ENCODE measurements around the gene EBI3. TPM values are rescaled to one million over a fixed set of nuclear protein-coding genes. Genes with fewer than 3 reads are reported as not detected.
"Not testable (repeated sequence)": the region's sequence is repeated elsewhere in the genome, so short reads cannot be mapped to it uniquely, and the experiment has no call there.

EBI3 gene
- total RNA-seq, 1 donor from 2014 or later: 5.6 TPM

DNA sequence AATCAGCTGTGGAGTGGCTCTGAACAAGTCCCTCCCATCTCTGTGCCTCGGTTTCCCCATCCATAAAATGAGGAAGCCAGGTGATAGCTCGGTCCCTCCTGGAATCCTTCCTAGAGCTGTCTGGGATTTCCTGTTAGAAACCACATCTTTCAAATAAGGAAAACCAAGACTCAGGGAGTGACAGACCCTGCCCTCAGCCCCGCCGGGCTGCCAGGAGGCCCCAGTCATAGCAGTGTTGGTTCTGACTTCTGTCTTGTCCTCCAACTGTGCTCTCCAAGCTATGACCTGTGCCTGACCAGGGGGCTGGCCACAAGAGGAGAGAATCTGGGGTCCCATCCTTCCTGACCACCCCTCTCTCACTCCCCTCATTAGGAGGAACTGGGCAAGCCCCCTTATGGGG, 48.7 kb downstream of the EBI3 start:
- DNase-seq (ENCODE audit: low spot score): no peak

DNA sequence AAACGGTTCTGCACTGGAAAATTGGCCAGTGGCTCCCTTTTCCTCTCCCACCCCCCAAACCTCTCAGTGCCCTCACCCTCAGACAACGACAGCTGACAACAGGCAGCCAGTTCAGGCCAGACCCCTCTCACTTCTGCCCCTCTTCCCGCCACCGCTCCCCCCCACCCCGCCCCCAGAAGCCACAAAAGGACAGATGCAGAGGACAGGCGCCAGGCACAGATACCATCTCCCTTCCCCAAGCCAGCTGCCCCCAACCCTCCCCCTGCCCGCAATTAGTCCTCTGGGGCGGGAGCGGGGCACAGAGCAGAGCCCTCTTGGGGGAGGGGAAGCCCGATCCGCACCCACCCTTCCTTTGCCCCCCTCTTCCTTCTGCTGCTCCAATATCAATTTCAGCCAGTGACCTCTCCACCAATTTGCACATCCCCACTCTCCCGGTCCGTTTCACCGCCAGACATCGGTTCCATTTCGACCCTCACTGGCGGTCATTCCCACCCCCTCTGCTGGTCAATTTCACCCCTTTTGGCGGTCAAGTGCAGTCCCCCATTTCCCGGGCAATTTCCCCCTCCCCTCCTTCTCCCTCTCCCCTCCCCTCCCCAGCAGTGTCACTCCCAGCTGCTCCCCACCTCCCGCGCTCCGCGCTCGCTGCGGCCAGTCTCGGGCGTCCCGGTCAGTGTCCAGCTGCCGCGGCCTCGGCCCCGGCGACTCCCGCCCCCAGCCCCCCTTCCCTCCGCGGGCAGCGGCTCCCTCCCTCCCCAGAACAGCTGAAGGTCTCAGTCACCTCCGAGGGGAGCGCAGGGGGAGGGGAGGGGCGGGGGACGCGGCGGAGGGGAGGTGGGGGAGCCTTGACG, 49.3 kb downstream of the EBI3 start, which contains the start of gene SHD:
SHD (plus strand) TSS at position 848 of the 848 bp plus-strand sequence. CDS start 798 bp downstream, outside the sequence.
- DNase-seq (ENCODE audit: low spot score): no peak

DNA sequence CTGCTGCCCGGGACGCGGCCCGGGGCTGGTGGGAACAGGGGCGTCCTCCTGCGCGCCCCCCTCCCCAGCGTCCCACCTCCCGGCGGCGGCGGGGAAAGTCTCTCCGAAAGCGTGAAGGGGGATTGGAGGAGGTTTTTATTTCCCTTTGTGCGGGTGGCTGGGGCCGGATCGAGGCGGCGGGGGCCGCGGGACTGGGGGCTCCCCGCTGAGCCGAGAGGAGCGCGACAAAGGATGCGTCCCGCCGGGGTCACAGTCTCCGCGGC, 49.9 kb downstream of the EBI3 start:
- DNase-seq (ENCODE audit: low spot score): no peak

GRCh38 chr19:4279530-4280422, 50.5 kb downstream of the EBI3 start:
- no peak for DNase-seq (ENCODE audit: low spot score)

DNA sequence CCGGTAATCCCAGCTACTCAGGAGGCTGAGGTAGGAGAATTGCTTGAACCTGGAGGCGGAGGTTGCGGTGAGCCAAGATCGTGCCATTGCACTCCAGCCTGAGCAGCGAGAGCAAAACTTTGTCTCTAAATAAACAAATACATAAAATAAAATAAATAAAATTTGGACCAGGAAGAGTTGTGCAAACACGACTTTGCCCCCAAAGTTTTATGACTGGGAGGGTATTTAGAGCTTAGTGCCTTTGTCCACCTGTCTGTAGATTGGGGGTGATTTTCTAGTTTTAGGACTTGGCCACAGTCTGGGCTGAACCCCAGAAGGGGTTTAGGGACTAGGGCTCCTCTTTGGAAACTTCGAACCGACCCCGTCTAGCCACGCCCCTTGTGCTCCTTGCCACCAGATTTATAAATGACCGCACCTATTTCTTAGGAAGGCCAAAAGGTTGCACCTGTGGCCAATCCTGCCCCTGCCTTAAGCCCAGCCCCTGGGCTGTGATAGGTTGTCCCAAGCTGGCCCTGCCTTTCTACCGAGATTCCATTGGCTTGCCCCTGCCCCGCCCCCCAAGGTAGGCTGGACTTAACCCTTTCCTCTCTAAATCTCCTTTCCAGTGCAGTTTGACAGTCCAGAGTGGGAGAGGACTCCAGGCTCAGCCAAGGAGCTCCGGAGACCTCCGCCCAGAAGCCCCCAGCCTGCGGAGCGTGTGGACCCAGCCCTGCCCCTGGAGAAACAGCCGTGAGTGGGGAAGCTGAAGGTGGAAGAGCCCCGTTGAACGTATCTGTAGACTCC, 55.0 kb downstream of the EBI3 start:
- no peak for DNase-seq (ENCODE audit: low spot score)

- DNase-seq (ENCODE audit: low spot score): no peak
Measured at GRCh38 chr19:4284974-4285373, 55.7 kb downstream of the EBI3 start.

DNA sequence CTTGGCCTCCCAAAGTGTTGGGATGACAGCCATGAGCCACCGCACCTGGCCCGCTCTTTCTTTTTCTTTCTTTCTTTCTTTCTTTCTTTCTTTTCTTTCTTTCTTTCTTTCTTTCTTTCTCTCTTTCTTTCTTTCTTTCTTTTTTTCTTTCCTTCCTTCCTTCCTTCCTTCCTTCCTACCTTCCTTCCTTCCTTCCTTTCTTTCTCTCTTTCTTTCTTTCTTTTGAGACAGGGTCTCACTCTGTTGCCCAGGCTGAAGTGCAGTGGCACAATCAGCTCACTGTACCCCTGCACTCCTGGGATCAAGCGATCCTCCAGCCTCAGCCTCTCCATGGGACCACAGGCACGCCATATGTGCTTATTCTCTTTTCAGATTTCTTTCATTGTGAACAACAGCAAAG, 56.8 kb downstream of the EBI3 start:
- DNase-seq (ENCODE audit: low spot score): not testable (repeated sequence)

Other genes with a start within 250 kb of the EBI3 start
- 2,245 TPM for gene EEF2, start 244.1 kb upstream of the EBI3 start, total RNA-seq
- 31.9 TPM for gene PIAS4, start 221.8 kb upstream of the EBI3 start, total RNA-seq
- gene ZBTB7A, start 162.6 kb upstream of the EBI3 start, total RNA-seq: 82.6 TPM
- 139 TPM for gene MAP2K2, start 105.4 kb upstream of the EBI3 start, total RNA-seq
- gene CREB3L3, start 75.9 kb upstream of the EBI3 start, total RNA-seq: 0.55 TPM
- 28.3 TPM for gene SIRT6, start 47.0 kb upstream of the EBI3 start, total RNA-seq
- gene ANKRD24, start 46.8 kb upstream of the EBI3 start, total RNA-seq: 3.4 TPM
- gene YJU2, start 17.6 kb downstream of the EBI3 start, total RNA-seq: 19.5 TPM
- not detected for gene SHD, start 49.7 kb downstream of the EBI3 start, total RNA-seq
- gene TMIGD2, start 72.9 kb downstream of the EBI3 start, total RNA-seq: 0.98 TPM
- 1.3 TPM for gene FSD1, start 75.1 kb downstream of the EBI3 start, total RNA-seq
- gene STAP2, start 109.3 kb downstream of the EBI3 start, total RNA-seq: 37.8 TPM
- gene MPND, start 114.0 kb downstream of the EBI3 start, total RNA-seq: 26.1 TPM
- gene SH3GL1, start 171.0 kb downstream of the EBI3 start, total RNA-seq: 56.9 TPM
- 8.3 TPM for gene CHAF1A, start 173.1 kb downstream of the EBI3 start, total RNA-seq
- 134 TPM for gene UBXN6, start 228.3 kb downstream of the EBI3 start, total RNA-seq
- gene HDGFL2, start 242.8 kb downstream of the EBI3 start, total RNA-seq: 54.4 TPM